ENCODE data around the gene PIK3R5. TPM values are rescaled to one million over a fixed set of nuclear protein-coding genes. Genes with fewer than 3 reads are reported as not detected.
"Not testable (repeated sequence)": the region's sequence is repeated elsewhere in the genome, so short reads cannot be mapped to it uniquely, and the experiment has no call there.

Gene PIK3R5
- polyA plus RNA-seq, 4 donors, result 0.56 to 1.4 (median 0.82) TPM

DNA sequence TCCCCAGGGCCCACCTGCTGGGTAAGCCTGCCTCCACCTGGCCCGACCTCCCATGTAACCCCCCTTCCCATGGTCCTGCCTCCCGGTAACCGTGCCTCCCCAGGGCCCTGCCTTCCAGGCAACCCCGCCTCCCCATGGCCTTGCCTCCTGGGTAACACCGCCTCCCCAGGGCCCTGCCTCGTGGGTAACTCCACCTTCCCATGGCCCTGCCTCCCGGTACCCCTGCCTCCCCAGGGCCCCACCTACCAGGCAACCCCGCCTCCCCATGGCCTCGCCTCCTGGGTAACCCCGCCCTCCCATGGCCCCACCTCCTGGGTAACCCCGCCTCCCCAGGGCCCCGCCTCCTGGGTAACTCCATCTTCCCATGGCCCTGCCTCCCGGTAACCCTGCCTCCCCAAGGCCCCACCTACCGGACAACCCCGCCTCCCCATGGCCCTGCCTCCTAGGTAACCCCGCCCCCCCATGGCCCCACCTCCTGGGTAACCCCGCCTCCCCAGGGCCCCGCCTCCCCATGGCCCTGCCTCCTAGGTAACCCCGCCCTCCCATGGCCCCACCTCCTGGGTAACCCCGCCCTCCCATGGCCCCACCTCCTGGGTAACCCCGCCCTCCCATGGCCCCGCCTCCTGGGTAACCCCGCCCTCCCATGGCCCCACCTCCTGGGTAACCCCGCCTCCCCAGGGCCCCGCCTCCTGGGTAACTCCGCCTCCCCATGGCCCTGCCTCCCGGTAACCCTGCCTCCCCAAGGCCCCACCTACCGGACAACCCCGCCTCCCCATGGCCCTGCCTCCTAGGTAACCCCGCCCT lies 80.1 kb downstream of the PIK3R5 start:
- DNase-seq (ENCODE audit: low read depth in 4 of 4, low spot score in 2 of 4), result not testable (repeated sequence)

- no peak for DNase-seq (ENCODE audit: low read depth in 4 of 4, low spot score in 2 of 4)
Observed at GRCh38 chr17:8884336-8884990, 81.0 kb downstream of the PIK3R5 start.

DNA sequence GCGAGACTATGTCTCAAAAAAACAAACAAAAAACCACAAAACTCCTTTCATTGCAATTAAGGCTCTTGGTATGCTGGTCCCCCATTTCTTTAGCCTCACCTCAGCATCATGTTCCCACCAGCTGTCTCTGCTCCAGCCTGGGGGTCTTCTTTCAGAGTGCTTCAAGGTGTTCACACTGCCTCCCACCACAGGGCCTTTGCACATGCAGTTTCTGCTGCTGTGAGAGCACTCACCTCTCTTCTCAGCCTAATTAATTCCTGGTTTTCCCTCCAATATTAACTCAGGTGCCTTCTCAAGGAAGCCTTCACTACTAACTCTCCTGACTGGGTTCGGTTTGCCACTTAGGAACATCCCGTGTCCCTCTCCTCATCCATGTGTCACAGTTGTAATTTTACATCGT lies 82.2 kb downstream of the PIK3R5 start:
- no peak for DNase-seq (ENCODE audit: low read depth in 4 of 4, low spot score in 2 of 4)

DNA sequence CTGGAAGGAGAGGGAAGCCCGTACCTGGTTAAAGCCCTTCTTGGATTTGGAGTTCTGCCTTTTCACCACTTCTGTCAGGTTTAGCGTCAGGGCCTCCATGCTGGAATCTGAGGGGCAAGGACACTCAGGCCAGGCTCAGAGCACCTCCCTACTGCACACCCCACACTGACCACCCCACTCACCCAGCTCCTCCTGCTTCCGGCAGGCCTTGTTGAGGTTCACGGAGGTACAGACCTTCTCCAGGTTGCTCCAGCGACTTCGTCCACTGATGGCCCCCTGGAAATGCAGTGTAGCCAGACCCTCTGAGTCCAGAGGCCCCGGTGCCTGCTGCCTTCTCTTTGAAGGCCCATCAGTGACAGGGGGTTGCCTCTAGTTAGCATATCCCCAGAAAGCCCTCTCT lies 83.9 kb downstream of the PIK3R5 start:
- DNase-seq (ENCODE audit: low read depth in 4 of 4, low spot score in 2 of 4), result no peak

DNA sequence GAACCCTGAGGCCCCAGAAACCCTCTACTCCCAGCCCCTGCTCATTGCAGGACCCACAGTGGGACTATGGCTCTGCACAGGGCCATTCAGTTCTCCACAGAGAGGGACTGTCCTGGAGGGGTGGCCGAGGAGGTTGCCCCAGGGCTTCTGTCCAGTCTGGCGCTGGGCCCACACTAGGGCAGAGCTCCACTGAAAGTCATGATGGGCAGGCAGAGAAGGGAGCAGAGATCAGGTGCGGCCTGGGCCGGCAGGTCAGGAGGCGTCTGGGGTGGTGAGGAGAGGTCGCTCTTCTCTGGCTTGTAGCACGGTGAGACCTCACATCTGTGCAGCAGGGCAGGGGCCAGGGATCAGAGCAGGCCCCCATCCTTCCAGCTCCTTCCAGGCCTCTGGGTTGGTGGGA lies 85.0 kb downstream of the PIK3R5 start:
- no peak for DNase-seq (ENCODE audit: low read depth in 4 of 4, low spot score in 2 of 4)

- DNase-seq (ENCODE audit: low read depth in 4 of 4, low spot score in 2 of 4), result no peak
Observed at GRCh38 chr17:8879410-8879809, 86.1 kb downstream of the PIK3R5 start.

GRCh38 chr17:8877984-8878383 lies 87.5 kb downstream of the PIK3R5 start:
- no peak for DNase-seq (ENCODE audit: low read depth in 4 of 4, low spot score in 2 of 4)

GRCh38 chr17:8875957-8876356 lies 89.5 kb downstream of the PIK3R5 start:
- DNase-seq (ENCODE audit: low read depth in 4 of 4, low spot score in 2 of 4), result no peak

GRCh38 chr17:8875436-8875835 lies 90.1 kb downstream of the PIK3R5 start:
- DNase-seq (ENCODE audit: low read depth in 4 of 4, low spot score in 2 of 4), result no peak

DNA sequence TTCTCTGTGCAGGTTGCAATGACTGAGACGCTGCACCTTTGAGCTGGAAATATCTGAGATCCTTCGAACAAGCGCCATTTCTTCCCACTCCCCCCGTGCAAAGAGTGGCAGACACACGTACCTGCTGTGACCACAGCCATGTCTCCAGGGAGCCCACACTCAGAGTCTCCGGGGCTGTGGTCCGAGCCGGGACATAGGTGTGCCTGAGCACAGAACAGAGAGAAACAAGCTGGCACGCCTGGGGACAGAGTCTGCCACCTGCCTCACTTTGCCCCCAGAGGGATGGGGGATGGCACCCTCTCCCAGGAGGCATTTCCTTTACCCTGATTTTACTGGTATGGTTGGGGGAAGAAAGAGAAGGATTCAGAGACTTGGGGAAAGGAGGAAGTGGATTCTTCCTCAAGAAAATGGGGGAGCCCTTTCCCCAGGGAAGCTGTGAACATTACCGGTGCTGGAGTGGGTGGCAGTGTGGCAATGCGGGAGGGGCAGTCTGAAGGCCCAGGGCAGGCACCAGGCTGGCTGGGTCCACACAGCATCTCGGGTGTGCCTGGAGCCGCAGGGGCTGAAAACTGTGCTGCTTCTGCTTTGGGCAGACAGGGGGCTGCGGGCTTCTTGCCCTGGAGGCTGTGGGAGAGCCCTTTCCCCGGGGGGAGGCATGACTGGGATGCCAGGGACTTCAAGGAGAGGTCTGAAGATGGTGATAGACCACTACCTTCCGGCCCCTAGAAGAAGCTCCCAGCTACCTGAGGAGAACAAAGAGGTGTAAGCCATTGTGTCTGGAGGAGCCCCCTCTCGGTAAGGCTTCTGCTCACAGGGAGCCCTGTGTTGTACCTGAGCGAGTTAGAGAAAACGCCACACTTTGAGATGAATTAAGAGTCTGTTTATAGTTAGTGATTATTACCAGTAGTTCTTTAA lies 91.4 kb downstream of the PIK3R5 start:
- no peak for DNase-seq (ENCODE audit: low read depth in 4 of 4, low spot score in 2 of 4)

DNA sequence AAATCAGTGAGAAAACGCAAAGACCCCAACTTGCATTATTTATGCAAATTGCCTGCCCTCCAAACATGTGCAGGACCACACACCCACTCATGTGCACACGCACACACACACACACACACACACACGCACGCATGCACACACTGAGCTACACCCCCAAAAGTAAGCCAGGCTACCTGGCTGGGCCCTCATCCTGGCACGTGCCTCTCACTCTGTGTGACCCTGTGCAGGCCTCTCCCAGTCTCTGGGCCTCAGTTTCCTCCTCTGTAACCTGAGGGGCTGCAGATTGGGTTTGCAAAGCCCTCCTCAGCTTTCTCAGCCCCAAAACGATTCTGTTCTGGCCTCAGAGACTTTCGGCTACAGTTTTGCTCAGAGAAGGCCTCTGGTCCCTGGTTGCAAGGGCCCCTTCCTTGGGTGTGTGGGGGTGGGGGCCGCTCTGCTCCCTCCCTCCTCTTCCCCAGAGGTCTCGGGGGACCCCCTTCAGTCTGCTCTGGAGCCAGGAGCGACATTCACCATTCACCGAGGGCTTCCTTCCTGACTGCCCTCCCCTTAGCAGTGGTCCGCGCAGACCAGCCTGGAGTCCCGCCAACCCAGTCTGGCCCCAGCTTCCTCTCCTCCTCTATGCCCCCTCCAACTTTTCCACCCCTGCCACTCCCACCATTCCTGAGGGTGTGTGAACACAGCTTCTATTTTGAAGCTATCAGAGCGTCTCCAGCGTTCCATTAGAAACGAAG lies 92.6 kb downstream of the PIK3R5 start:
- no peak for DNase-seq (ENCODE audit: low read depth in 4 of 4, low spot score in 2 of 4)

DNA sequence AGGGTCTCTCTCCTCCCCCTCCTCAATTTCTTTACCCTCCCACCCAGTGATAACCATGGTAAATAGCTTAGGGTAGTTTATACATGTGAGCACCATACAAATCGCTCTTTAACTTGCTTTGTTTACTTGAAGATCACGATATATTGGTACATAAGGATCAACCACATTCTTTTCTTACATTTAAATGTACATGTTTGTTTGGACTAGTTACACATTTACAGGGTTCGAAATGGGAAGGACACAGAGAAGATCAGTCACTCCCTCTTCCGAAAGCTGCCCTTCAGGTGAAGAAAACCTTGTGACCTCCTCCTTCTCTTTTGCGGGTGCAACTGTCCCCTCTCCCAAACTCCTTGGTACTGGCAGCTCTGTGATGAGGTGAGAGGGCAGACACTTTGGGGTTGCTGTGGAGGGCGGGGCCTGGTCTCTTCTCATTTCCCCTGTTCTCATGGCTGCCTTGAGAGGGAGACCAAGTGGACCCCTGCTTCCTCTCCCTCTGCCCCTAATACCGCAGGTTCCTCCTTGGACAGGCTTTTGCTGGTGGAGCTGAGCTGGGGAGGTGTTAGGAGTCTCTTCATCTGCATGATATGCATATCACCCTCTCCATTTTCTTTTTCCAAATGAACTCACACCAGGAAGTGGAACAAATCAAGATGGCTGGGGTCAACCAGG lies 93.3 kb downstream of the PIK3R5 start:
- DNase-seq (ENCODE audit: low read depth in 4 of 4, low spot score in 2 of 4), result no peak

GRCh38 chr17:8871081-8871581 lies 94.4 kb downstream of the PIK3R5 start:
- DNase-seq (ENCODE audit: low read depth in 4 of 4, low spot score in 2 of 4), result no peak

DNA sequence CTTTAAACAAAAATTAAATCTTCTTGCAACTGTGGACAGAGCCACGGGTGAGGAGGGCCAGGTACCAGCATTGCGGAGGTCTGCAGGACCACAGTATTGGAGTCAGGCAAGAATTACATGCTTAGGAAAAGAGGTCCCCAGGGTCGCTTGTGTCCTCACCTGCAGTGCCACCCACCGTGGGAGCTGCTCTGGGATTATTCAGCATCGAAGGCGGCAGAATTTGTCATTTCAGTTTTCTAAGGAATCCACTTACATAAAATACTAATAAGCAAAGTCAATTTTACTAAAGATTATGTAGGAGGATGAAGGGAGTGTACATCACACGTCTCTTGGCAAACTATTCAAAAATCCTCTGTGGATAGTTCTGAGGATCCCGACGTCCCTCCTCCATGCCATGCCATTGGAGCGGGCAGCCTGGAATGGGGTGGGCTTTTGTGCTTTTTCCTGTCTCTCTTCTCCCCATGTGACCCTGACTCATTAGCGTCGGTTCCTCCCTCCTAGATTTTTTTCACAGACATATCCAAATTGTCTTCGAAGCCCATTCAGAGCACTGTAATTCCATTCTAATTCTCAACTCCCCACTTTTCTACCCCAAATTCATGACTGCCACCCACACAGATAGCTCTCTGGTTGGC lies 95.0 kb downstream of the PIK3R5 start:
- DNase-seq (ENCODE audit: low read depth in 4 of 4, low spot score in 2 of 4), result no peak

DNA sequence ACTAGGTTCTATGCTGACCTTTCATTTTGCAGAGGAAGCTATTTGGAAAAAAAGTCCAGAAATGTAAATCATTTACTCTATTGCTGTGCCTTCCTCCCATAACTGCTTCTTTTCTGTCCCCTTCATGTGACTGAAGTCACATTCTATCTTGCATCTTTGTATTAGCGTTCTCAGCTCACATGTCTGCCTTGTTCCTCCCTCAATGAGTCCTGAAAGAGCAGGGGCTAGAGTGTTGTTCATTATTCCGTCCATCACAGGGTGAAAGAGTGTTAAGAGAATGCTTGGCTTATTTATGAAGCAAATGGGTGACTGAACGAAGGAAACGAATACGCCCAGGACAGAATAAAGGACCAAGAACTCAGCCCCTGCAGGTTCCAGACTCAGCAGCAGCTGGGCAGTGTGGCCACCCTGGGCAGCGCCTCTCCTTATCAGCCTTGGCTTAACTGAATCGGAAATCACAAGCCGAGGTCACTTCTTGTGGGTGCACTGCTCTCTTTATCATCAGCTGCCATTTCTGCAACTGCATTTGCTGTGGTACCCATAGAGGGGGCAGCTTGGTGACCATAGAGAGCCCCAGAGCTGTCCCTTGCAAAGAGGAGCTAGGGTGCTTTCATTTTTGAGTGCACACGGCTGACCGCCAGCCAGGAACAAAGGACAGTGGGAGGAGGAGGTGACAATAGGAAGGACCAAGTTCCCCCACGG lies 96.2 kb downstream of the PIK3R5 start:
- DNase-seq (ENCODE audit: low read depth in 4 of 4, low spot score in 2 of 4), result no peak

DNA sequence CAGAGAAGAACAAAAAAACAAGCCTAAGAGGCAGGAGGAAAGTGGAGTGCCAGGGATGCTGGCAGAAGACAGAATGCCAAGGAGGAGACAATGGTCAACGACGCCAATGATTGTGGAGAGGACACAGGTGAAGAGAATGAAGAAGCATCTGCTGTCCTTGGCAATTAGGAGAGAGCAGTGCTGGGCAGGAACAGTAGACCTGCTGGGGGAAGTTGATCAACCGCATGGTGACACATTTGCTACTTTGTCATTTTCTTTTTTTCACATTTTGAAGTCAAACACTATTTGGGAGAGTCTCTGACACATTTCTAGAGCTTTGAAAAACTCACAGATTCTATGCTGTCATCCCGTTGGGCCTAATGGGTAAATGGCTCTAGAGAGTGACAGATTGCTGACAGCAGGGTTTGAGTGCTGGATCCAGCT lies 97.0 kb downstream of the PIK3R5 start:
- no peak for DNase-seq (ENCODE audit: low read depth in 4 of 4, low spot score in 2 of 4)

GRCh38 chr17:8868092-8868491 lies 97.4 kb downstream of the PIK3R5 start:
- DNase-seq (ENCODE audit: low read depth in 4 of 4, low spot score in 2 of 4), result no peak

DNA sequence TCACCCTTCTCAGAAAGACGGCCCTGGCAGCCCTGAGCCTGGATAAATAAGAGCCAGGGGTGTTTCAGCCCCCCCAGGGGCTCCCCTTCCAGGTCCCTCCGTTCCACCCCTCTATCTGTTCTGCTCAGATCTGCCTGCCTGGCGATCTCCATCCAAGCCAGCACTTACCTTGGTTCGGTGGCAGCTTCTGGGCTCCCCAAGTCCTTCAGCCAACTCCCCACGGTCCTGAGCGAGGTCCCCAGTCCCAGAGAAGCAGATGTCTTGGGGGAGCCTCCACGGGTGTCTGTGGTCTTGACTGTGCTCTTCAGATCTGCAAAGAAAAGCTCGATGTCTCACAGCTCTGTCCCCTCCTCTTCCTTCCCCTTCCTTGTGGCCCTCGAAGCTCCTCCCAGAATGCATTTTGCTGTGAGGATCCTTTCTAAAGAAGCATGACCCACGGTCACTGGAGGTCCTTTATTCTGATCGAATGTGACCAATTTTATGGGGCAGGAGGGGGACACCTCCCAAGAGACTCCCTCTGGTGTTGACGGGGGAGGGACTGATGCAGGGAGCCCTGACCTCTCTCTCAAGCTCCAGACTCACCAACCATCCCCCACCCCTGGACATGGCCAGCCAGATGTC lies 98.0 kb downstream of the PIK3R5 start, which contains the start of gene PIK3R6:
TSS of gene PIK3R6 (minus strand) at position 314 of the 621 bp plus-strand sequence. CDS start 17,880 bp downstream, outside the sequence.
- DNase-seq (ENCODE audit: low read depth in 4 of 4, low spot score in 2 of 4), result no peak

Measured in left renal cortex interstitium (tissue), 4 donors.